AG09319 (cell line): ENCODE measurements around the gene CAMTA1.

ENCODE experiments used
- DNase-seq: peaks from one replicate; pipeline ENCODE4 v3.0.0-alpha.2; 2010; ENCODE audit warnings: low read depth; ENCODE audit errors: extremely low read depth
- TF ChIP-seq, protein P1 (sequence below): IDR thresholded peaks from 2 replicates; pipeline ENCODE4 v1.5.1; 2011; ENCODE audit warnings: low read depth, mild to moderate bottlenecking, inconsistent platforms, low read length, moderate library complexity

Gene CAMTA1

DNA sequence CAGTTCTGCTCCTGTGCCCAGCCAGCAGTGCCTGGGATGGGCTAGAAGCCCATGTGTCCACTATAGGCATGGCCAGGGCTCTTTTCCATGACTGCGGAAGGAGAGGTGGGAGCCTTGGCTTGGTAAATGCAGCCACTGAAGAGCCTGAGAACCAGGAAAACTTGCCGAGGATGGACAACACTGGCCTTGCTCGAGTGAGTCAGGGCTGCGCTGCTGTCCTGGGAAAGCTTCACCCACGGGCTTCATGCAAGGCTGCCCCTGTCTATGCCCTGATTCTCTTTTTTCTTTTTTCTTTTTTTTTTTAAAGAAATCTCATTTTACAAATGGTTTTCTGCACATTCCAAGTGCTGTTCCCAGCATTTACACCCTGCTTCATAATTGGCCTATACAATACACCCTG, 156.5 kb downstream of the CAMTA1 start:
- no peak for DNase-seq
- TF ChIP-seq, protein P1, sequence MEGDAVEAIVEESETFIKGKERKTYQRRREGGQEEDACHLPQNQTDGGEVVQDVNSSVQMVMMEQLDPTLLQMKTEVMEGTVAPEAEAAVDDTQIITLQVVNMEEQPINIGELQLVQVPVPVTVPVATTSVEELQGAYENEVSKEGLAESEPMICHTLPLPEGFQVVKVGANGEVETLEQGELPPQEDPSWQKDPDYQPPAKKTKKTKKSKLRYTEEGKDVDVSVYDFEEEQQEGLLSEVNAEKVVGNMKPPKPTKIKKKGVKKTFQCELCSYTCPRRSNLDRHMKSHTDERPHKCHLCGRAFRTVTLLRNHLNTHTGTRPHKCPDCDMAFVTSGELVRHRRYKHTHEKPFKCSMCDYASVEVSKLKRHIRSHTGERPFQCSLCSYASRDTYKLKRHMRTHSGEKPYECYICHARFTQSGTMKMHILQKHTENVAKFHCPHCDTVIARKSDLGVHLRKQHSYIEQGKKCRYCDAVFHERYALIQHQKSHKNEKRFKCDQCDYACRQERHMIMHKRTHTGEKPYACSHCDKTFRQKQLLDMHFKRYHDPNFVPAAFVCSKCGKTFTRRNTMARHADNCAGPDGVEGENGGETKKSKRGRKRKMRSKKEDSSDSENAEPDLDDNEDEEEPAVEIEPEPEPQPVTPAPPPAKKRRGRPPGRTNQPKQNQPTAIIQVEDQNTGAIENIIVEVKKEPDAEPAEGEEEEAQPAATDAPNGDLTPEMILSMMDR: no peak

DNA sequence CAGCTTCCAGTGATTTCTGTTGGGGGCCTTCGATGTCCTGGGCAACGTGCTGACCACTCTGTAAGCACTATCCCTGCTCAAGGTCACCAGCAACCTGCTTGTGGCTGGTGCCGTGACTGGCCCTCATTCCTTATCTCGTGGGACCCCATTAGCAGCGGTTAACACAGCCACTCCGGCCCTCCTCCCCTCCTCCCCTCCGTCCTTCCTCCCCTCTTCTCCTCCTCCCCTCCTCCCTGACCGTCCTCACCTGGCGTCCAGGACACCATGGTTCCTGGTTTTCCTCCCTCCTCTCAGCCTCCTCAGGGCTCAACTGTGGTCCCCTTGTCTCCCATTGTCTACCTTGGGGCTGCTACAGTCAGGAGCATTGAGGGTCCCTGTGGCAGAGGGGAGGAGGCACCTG, 157.7 kb downstream of the CAMTA1 start:
- no peak for DNase-seq
- TF ChIP-seq, protein P1: no peak

DNA sequence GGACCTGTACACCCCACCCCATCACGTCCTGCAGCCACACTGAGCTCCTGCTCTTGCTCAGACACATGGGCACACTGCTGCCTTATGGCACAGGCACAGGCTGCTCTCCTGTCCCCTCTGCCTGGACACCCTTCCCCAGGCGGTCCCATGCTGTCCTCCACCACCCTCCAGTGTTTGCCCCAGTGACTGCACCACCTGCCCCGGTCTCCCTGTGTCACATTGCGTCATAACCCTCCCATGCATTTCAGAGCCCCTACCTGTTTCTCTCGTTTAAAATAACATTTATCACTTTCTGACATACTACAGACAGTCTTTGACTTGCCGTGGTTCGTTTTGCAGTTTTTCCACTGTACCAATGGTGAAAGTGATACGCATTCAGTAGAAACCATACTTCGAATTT, 159.2 kb downstream of the CAMTA1 start:
- DNase-seq: no peak
- TF ChIP-seq, protein P1: no peak

DNA sequence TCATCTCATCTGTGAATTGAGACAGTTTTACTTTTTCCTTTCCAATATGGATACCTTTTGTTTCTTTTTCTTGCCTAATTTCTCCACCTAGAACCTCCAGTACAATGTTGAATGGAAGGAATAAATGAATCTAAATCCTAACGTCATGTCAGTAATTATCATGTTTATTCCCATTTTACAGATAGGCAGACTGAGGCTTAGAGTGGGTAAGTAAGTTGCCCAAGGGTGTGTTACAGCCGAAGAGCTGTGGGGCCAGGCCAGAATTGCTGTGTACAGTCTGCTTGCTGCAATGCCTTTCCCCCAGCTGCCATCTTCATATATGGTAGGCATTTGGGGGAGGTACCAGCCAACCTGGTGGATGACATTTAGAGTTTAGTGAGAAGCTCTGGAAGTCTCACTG, 162.7 kb downstream of the CAMTA1 start:
- TF ChIP-seq, protein P1: no peak
- no peak for DNase-seq

DNA sequence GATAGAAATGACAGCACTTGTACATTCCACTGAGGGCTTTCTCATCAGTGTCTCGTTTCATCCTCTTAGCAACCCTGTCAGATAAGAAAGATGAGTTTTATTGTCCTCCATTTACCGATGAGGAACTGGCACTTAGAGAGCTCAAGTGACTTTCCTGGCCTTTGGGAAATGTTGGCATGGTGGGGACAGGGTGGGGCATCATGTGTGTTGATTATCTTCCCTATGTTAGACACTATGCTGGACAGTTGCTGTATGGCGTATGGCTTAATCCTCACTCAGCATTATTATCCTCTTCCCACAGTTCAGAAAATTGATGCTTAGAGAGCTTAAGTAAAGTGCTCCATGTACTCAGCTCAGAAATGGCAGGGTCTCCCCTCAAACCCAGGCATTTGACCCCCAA, 163.2 kb downstream of the CAMTA1 start:
- TF ChIP-seq, protein P1: no peak
- DNase-seq: no peak

DNA sequence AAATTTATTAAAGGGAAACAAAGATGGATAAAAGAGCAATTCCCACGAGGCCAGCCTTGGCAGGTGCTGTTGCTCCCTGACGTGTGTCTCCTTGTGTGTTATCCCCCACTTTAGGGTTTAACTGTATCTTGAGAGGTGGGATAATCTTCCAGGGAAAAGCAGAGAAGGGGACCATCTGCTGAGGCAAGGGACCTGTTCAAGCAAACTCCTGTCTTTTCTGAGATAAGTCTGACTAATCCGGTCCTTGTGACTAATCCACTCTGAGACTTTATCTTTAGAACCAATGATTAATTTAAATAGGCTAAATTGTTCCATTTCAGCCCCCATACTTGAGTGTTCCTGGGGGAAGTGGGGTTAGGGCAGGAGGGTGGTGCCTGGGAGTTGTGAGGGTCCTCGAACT, 163.6 kb downstream of the CAMTA1 start:
- TF ChIP-seq, protein P1: no peak
- DNase-seq: no peak

DNA sequence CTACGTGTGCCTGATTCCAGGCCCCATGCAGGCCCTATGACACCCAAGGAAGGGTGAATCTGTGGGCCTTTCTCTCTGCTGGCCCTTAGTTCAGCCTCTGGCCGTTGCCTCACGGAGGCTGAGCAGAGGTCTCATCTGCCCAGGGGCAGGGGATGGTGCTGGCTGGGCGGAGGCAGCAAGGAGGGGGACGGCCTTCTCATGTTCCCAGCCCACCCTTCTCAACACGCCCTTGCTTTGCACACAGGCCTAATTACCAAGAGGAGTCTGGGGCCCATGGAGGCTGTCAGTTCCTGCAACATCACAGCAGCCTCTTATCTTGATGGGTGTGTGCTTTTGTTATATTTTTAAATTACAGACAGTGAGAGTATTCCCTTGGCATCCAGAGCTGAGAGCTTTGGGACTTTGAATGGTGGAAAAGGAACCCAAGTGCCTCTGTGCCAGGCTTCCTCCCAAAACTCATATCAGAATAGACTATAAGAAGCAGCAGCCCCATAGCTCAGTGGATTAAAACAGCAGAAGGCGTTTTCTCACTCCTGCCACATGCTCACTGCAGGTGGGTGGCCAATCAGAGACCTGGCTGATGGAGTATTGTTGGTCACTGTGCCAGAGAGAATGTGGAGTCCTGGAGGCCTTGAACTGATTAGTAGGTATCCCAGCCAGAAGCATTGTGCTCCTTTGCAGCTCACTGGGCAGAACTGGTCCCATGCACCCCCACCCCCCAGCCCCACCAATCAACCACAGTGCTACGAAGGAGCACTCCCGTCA, 164.9 kb downstream of the CAMTA1 start:
- TF ChIP-seq, protein P1: no peak
- no peak for DNase-seq
